Hepatocyte (in vitro differentiated cells): Measurements from ENCODE around the gene ANAPC2.

Experiments used
- CTCF ChIP-seq: fragments of 200-600 bp; sonication (generic); IDR thresholded peaks from 2 replicates; pipeline ENCODE4 v1.5.1; 2016; ENCODE audit warnings: antibody characterized with exemption, mild to moderate bottlenecking; ENCODE audit not compliant: poor library complexity
- EZH2phosphoT487 ChIP-seq: fragments of 200-600 bp; sonication (generic); IDR thresholded peaks from one replicate; pipeline ENCODE4 v1.6.1; 2018; ENCODE audit warnings: antibody characterized with exemption, mild to moderate bottlenecking, low read depth, moderate library complexity; ENCODE audit not compliant: unreplicated experiment, severe bottlenecking

GRCh38 chr9:137146527-137146918, 41.8 kb downstream of the ANAPC2 start:
- no peak for TF ChIP-seq CTCF
- no peak for TF ChIP-seq EZH2phosphoT487
